H1 (cell line): ENCODE data around the gene WWP2.
"Not testable (repeated sequence)": the region's sequence is repeated elsewhere in the genome, so short reads cannot be mapped to it uniquely, and the experiment has no call there.

Source experiments
- ATF3 ChIP-seq: IDR thresholded peaks from 2 replicates; pipeline ENCODE4 v1.6.1; 2011; ENCODE audit warnings: low read depth, mild to moderate bottlenecking, low read length; ENCODE audit not compliant: insufficient read depth
- GTF2F1 ChIP-seq: IDR thresholded peaks from 2 replicates; pipeline ENCODE4 v1.6.1; 2012; ENCODE audit warnings: low read depth, low read length, improper control_type of control experiment, borderline replicate concordance
- POLR2AphosphoS5 ChIP-seq: IDR thresholded peaks from 2 replicates; pipeline ENCODE4 v1.6.1; 2011; ENCODE audit warnings: low read depth, low read length
- TF ChIP-seq, protein P1 (sequence below), 3 experiments: IDR thresholded peaks; 1 replicate in 2 of 3; 2 replicates in 1 of 3; pipeline versions ENCODE4 v1.5.1 to v1.6.1; 2011; ENCODE audit warnings: low read length in 3 of 3, mild to moderate bottlenecking in 3 of 3, inconsistent platforms in 2 of 3, low read depth in 1 of 3, moderate library complexity in 1 of 3; ENCODE audit not compliant: insufficient read depth in 1 of 3; ENCODE audit errors: control extremely low read depth in 1 of 3

- TF ChIP-seq POLR2AphosphoS5, ATF3, GTF2F1: not testable (repeated sequence)
- TF ChIP-seq, protein P1, sequence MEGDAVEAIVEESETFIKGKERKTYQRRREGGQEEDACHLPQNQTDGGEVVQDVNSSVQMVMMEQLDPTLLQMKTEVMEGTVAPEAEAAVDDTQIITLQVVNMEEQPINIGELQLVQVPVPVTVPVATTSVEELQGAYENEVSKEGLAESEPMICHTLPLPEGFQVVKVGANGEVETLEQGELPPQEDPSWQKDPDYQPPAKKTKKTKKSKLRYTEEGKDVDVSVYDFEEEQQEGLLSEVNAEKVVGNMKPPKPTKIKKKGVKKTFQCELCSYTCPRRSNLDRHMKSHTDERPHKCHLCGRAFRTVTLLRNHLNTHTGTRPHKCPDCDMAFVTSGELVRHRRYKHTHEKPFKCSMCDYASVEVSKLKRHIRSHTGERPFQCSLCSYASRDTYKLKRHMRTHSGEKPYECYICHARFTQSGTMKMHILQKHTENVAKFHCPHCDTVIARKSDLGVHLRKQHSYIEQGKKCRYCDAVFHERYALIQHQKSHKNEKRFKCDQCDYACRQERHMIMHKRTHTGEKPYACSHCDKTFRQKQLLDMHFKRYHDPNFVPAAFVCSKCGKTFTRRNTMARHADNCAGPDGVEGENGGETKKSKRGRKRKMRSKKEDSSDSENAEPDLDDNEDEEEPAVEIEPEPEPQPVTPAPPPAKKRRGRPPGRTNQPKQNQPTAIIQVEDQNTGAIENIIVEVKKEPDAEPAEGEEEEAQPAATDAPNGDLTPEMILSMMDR (IDR thresholded peaks at IDR 0.05; ENCODE audit: control extremely low read depth in 1 of 3, insufficient read depth in 1 of 3, low read depth in 1 of 3, low read length in 3 of 3) = not testable (repeated sequence)
Observed at GRCh38 chr16:69952116-69952515, 190.0 kb downstream of the WWP2 start.
